ENCODE results near the gene HIBADH. TPM values are rescaled to one million over a fixed set of nuclear protein-coding genes. Genes with fewer than 3 reads are reported as not detected.

The HIBADH gene
- total RNA-seq, 1 donor from 2014 or later = 15.4 TPM

- no peak overlapping the region for H3K27ac Mint-ChIP-seq (ENCODE audit: unreplicated experiment)
- H3K4me1 Mint-ChIP-seq (ENCODE audit: unreplicated experiment) = peaks cover 3% of the 10 kb centered on the region
- no peaks in the 10 kb centered on the region for H3K27me3 Mint-ChIP-seq (ENCODE audit: unreplicated experiment)
- no peak overlapping the region for H3K4me3 Mint-ChIP-seq (ENCODE audit: unreplicated experiment)
- TF ChIP-seq CTCF (IDR thresholded peaks at IDR 0.05; ENCODE audit: unreplicated experiment) = no peak
- H3K9me3 Mint-ChIP-seq (ENCODE audit: unreplicated experiment) = no peaks in the 10 kb centered on the region
- H3K36me3 Mint-ChIP-seq (ENCODE audit: low read depth, unreplicated experiment) = no peaks in the 10 kb centered on the region
- DNase-seq (ENCODE audit: low spot score) = no peak
These were observed 12.4 kb downstream of the HIBADH start for GRCh38 chr7:27650283-27650682.

GRCh38 chr7:27647489-27647888 lies 15.2 kb downstream of the HIBADH start:
- TF ChIP-seq CTCF (IDR thresholded peaks at IDR 0.05; ENCODE audit: unreplicated experiment) = no peak
- DNase-seq (ENCODE audit: low spot score) = no peak
- Mint-ChIP-seq H3K27ac (ENCODE audit: unreplicated experiment) (no peak overlapping the region), H3K4me1 (ENCODE audit: unreplicated experiment) (no peaks in the 10 kb centered on the region), H3K27me3 (ENCODE audit: unreplicated experiment) (no peaks in the 10 kb centered on the region), H3K4me3 (ENCODE audit: unreplicated experiment) (no peak overlapping the region), H3K36me3 (ENCODE audit: low read depth, unreplicated experiment) (peaks cover 4% of the 10 kb centered on the region), H3K9me3 (ENCODE audit: unreplicated experiment) (no peaks in the 10 kb centered on the region)

GRCh38 chr7:27647046-27647445 lies 15.6 kb downstream of the HIBADH start:
- TF ChIP-seq CTCF (IDR thresholded peaks at IDR 0.05; ENCODE audit: unreplicated experiment) = no peak
- DNase-seq (ENCODE audit: low spot score) = no peak
- Mint-ChIP-seq H3K9me3 (ENCODE audit: unreplicated experiment) (no peaks in the 10 kb centered on the region), H3K4me3 (ENCODE audit: unreplicated experiment) (no peak overlapping the region), H3K27ac (ENCODE audit: unreplicated experiment) (no peak overlapping the region), H3K27me3 (ENCODE audit: unreplicated experiment) (no peaks in the 10 kb centered on the region), H3K36me3 (ENCODE audit: low read depth, unreplicated experiment) (peaks cover 4% of the 10 kb centered on the region), H3K4me1 (ENCODE audit: unreplicated experiment) (no peaks in the 10 kb centered on the region)

GRCh38 chr7:27642271-27642670 lies 20.4 kb downstream of the HIBADH start:
- TF ChIP-seq CTCF (IDR thresholded peaks at IDR 0.05; ENCODE audit: unreplicated experiment) = no peak
- Mint-ChIP-seq H3K4me3 (ENCODE audit: unreplicated experiment) (no peak overlapping the region), H3K36me3 (ENCODE audit: low read depth, unreplicated experiment) (peaks cover 4% of the 10 kb centered on the region), H3K27me3 (ENCODE audit: unreplicated experiment) (no peaks in the 10 kb centered on the region), H3K9me3 (ENCODE audit: unreplicated experiment) (no peaks in the 10 kb centered on the region), H3K27ac (ENCODE audit: unreplicated experiment) (no peak overlapping the region), H3K4me1 (ENCODE audit: unreplicated experiment) (no peaks in the 10 kb centered on the region)
- DNase-seq (ENCODE audit: low spot score) = no peak

GRCh38 chr7:27641581-27642230 lies 21.0 kb downstream of the HIBADH start:
- no peak overlapping the region for H3K4me3 Mint-ChIP-seq (ENCODE audit: unreplicated experiment)
- no peaks in the 10 kb centered on the region for H3K27me3 Mint-ChIP-seq (ENCODE audit: unreplicated experiment)
- H3K27ac Mint-ChIP-seq (ENCODE audit: unreplicated experiment) = no peak overlapping the region
- H3K4me1 Mint-ChIP-seq (ENCODE audit: unreplicated experiment) = no peaks in the 10 kb centered on the region
- H3K9me3 Mint-ChIP-seq (ENCODE audit: unreplicated experiment) = no peaks in the 10 kb centered on the region
- DNase-seq (ENCODE audit: low spot score) = no peak
- no peak for TF ChIP-seq CTCF (IDR thresholded peaks at IDR 0.05; ENCODE audit: unreplicated experiment)
- peaks cover 4% of the 10 kb centered on the region for H3K36me3 Mint-ChIP-seq (ENCODE audit: low read depth, unreplicated experiment)

Data from endothelial cell (in vitro differentiated cells).